ENCODE results near the gene LKAAEAR1.
A peak's percentile ranks its signal among the peaks of the same experiment; 100 is the strongest.

DNA sequence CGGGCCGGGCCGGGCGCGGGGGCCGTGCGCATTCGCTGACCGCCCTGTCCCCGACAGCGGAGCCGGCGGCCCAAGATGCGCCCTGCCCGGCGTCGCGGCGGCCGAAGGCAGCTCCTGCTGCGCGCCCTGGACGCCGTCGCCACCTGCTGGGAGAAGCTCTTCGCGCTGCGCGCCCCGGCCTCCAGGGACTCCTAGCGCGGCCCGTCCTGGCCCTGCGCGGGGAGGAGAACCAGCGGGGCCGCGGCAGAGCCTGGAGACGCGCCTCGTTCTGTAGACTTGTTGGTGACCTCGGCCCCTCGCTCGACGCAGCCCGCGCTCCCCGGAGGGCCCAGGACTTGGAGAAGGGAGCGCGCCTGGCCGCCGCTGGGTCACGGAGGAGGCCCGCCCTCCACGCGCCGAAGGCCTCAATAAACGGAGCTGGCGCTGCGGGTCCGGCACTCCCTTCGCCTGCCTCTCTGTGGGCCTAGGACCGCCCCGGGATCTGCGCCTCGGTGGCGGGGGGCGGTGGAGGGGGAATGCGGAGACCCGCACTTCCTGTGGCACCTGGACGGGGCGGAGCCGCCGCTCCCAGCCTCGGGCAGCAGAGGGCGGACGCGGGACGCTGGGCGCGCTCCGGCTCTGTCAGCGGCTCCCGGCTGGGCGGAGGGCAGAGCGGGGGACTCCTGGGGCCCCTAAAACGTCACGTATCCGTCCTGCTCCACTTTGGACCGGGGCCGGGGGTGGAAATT is 45.5 kb downstream of the LKAAEAR1 start:
- TF ChIP-seq, protein P1, sequence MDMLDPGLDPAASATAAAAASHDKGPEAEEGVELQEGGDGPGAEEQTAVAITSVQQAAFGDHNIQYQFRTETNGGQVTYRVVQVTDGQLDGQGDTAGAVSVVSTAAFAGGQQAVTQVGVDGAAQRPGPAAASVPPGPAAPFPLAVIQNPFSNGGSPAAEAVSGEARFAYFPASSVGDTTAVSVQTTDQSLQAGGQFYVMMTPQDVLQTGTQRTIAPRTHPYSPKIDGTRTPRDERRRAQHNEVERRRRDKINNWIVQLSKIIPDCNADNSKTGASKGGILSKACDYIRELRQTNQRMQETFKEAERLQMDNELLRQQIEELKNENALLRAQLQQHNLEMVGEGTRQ (IDR thresholded peaks at IDR 0.05) = no peak
- no peak for TF ChIP-seq EP300 (IDR thresholded peaks at IDR 0.05)
- TF ChIP-seq, protein P2, sequence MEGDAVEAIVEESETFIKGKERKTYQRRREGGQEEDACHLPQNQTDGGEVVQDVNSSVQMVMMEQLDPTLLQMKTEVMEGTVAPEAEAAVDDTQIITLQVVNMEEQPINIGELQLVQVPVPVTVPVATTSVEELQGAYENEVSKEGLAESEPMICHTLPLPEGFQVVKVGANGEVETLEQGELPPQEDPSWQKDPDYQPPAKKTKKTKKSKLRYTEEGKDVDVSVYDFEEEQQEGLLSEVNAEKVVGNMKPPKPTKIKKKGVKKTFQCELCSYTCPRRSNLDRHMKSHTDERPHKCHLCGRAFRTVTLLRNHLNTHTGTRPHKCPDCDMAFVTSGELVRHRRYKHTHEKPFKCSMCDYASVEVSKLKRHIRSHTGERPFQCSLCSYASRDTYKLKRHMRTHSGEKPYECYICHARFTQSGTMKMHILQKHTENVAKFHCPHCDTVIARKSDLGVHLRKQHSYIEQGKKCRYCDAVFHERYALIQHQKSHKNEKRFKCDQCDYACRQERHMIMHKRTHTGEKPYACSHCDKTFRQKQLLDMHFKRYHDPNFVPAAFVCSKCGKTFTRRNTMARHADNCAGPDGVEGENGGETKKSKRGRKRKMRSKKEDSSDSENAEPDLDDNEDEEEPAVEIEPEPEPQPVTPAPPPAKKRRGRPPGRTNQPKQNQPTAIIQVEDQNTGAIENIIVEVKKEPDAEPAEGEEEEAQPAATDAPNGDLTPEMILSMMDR (IDR thresholded peaks at IDR 0.05) = peak; percentile 56

All from A549 (cell line).